CD4-positive, alpha-beta T cell treated with Interleukin-15 for 4 hours (primary cell): ENCODE measurements around the gene MPZL2.

Source experiments
- DNase-seq: peaks from one replicate; pipeline ENCODE4 v3.0.0-alpha.2; 2020; ENCODE audit warnings: low spot score

Gene MPZL2

GRCh38 chr11:118283037-118283636 is 19.0 kb upstream of the MPZL2 start:
- no peak for DNase-seq

DNA sequence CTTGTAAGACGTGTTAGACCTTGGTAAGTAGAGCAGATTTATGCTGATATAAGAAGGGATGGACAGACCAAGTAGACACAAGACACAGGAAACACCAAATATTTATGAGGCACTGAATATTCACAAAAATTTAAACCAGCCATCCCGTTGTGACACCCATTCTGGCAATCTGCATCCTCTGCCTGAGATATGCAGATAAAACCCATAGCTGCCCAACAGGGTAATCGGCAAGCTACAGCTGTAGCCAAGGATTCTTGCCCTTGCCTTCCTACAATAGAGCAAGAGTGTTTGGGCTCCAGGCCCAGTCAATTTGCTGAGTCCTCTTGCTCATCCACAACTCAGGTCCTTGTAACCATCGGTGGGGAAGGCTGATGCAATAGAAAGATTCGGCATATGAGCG is 18.5 kb upstream of the MPZL2 start:
- no peak for DNase-seq

DNA sequence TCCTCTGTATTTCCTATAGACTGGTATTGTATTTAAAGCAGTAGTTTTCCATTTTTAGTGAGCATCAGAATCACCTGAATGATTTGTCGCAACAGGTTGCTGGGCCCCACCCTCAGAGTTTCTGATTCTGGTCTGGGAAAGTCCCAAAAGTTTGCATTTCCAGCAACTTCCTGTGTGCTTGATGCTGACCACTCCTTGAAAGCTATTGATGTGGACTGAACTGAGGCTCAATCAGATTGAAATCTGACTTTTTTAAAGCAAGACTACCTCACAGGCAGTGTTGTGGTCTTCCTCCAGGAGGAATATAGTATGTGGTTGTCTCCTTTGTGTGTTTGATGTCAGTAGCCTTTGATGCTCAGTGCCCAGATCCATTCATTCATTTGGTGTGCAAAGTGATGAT is 17.2 kb upstream of the MPZL2 start:
- DNase-seq = no peak

GRCh38 chr11:118277312-118277711 is 13.2 kb upstream of the MPZL2 start:
- DNase-seq = no peak

- DNase-seq = no peak
Measured at GRCh38 chr11:118276422-118276821, 12.3 kb upstream of the MPZL2 start.

DNA sequence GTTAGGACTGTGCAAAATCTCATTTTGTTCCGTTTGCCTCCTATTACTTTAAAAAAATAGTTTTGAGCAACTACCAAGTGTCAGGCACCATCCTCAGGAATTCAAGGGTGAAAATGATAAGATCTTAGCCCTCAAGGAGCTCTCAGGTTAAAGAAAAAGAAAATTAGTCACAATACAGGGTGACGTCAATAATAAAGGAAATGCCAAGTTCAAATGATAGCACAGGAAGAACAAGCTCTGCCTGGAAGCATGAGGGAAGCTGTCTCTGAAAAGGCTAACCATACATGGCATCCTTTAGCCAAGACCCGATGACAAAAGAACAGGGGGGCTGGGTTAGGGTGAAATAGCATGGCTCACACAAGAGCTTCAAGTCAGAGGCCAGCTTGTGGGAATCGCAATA is 11.1 kb upstream of the MPZL2 start:
- DNase-seq = no peak

DNA sequence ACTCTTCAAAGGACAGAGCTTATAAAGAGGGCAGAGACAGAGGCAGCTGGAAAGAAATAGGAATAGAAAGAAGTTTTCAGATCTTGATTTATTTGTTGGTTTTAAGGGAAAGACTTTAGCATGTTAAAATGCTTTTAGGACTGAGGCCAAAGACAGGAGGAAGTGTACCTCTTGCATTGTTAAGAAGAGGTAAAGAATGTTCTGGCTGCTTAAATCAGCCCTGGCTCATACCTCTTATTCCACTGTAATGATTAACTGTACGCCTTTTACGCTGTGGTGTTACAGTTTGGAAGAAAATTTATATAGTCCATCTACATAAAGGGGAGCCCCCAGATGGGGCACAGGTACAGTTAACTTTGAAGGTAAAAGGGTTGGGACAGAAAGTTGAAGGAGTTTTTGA is 10.1 kb upstream of the MPZL2 start:
- no peak for DNase-seq

GRCh38 chr11:118272001-118272400 is 7.9 kb upstream of the MPZL2 start:
- DNase-seq = no peak

DNA sequence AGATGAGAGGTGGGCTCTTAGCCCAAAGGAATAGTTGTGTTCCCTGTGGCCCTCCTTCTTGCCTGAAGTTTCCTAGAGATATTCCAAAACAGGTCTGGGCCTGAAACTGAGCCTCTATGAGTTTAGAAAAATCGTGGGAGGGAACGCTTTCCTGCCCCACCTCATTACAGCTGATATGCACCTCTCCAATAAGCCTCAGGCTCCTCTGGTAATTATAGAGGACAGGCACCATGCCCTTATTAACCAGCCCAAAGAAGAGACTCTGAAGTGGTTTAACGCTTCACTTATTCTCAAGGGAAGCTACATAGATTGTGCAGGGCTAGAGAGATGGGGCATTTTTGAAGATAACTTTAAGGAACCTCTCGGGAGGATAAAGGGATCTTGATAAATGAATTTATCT is 3.4 kb upstream of the MPZL2 start:
- no peak for DNase-seq

- no peak for DNase-seq
Measured at GRCh38 chr11:118265954-118266353, 1.9 kb upstream of the MPZL2 start.

- no peak for DNase-seq
Measured at GRCh38 chr11:118264569-118265465, 720 bp upstream of the MPZL2 start.

- DNase-seq = no peak
Measured at GRCh38 chr11:118263112-118263511, 985 bp downstream of the MPZL2 start.

GRCh38 chr11:118260353-118260752 is 3.7 kb downstream of the MPZL2 start:
- peak; percentile 33 for DNase-seq

DNA sequence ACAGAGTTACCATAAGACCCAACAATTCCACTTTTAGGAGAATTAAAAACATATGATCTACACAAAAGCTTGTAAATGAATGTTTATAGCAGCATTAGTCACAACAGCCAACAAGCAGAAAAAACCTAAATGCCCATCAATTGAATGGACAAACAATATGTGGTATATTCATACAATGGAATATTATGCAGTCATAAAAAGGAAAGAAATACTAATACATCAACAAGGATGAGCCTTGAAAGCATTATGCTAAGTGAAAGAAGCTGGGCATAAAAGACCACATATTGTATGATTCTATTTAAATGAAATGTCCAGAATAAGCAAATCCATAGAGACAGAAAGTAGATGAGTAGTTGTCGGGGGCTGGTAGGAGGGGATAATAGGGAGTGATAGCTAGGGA is 5.0 kb downstream of the MPZL2 start:
- DNase-seq = no peak

DNA sequence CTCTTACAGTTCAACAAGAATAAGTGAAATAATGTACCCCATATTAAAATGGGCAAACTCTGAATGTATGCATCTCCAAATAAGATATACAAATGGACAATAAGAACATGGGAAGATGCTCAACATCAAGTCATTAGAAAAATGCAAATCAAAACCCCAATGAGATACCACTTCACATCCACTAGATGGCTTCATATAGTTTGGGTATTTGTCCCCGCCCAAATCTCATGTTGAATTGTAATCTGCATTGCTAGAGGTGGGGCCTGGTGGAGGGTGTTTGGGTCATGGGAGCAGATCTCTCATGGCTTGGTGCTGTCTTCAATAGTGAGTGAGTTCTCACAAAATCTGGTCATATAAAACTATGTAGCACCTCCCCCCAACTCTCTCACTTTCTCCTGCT is 5.7 kb downstream of the MPZL2 start:
- no peak for DNase-seq

GRCh38 chr11:118252688-118253087 is 11.4 kb downstream of the MPZL2 start:
- no peak for DNase-seq

DNA sequence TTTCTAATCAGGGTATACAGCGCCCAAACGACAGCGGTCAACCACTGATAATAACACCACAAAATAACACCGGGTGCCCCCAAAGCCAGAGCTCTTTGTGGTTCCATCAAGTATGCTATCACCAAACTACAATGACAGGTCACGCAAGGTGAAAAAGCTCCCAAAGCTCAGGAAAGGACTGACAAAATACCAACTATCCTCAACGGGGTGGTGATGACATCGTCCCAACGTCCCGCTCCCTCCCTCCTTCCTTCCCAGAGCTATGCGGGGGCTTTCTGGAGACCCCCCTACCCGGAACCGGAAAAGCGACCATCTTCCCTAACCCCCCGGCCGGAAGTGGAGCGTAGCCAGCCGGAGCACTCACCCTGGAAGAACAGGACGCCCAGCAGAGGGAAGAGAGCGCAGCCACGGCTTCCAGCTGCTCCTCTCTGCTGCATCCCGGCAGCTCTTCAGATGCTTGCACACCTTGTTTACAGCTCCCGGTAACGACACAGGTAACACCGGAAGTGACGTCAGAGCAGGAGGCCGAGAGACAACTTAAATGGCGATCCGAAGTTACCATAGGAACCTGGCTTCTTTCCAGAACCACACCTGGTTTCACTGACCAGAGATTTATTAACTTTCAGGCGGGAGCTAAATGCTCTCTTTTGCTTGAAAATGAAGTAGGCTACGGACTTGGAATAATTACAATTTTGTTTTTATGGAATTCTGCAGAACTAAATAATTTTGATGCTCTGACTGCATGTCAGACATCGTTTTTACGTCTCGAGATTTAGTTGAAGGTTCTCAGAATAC is 12.0 kb downstream of the MPZL2 start, which contains the start of gene MPZL3:
TSS of gene MPZL3 (minus strand) at position 508 of the 795 bp plus-strand sequence. CDS start at position 437, 71 bp downstream.
- peak; percentile 89 for DNase-seq

GRCh38 chr11:118247041-118247440 is 17.1 kb downstream of the MPZL2 start:
- DNase-seq = peak; percentile 43

- DNase-seq = no peak
Measured at GRCh38 chr11:118245936-118246562, 18.0 kb downstream of the MPZL2 start.

DNA sequence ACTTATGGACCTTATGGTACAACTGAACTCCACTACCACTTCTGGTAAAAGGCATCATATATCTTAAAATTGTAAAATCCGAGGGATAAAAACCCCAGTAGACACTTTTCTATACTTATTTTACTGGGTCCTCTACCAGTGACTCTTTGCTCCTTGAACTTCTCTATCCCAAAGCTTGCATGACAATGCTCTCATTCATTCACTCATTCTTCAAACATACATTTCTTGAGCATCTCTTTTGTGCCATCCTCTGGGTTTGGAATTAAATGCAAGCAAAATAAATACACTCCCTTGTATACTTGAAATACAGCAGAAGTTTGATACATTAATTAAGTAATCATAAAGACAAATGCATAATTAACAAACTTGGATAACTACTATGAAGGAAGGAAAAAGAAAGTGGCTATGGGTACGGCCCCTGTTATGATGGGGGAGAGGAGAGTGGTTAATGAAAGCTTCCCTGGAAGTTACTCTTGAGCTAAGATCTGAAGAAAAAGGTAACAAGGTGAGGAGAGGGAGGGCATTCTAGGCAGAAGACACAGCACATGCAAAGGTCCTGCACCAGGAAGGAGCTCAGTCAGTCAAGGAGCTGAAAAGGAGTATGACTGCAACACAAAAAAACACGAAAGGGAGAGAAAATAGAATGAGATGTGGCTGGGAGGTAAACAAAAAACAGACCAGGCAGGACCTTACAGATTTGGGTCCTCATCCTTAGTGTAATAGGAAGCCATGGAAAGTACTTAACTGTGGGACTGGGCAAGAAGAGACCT is 19.9 kb downstream of the MPZL2 start:
- no peak for DNase-seq

DNA sequence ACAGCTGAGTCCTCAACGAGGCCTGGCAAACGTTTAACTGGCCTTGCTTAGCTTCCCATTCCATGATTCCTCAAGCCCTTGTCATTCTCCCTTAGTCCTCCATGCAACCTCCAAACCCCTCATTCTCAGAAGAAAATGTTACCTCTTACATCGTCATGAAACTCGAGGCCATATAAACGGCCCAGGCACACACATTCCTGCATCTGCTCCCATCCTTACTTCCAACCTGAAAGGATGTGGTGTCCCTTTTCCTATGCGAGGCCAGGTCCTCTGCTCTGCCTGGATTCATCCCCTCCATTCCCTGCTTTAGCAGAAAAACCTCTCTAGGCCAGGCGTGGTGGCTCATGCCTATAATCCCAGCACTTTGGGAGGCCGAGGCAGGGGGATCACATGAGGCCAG is 20.9 kb downstream of the MPZL2 start:
- DNase-seq = no peak

DNA sequence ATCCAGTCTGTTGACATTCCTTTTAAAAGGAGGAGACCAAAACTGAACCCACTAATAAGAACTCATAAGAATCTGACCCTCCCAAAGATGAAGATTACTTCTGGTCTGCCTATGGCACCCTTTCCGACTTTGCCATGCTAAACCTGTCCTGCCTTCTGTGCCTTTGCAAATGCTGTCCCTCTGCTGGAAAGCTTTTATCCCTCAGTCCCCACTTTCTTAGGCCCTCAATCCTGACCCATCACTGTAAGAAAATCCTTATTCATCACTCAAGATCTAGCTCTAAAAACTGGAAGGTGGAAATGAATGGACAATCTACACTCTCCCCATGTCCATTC is 22.4 kb downstream of the MPZL2 start:
- no peak for DNase-seq
